HUES48 (cell line): ENCODE data around the gene GALNT9.
"Not testable (repeated sequence)": the region's sequence is repeated elsewhere in the genome, so short reads cannot be mapped to it uniquely, and the experiment has no call there.

ENCODE experiments used
- H3K27ac ChIP-seq: one replicate; pipeline ENCODE4 v1.7.0; 2013; ENCODE audit warnings: low read depth, low read length, inconsistent platforms
- H3K27me3 ChIP-seq: 2 replicates; pipeline ENCODE4 v1.6.1; 2013; ENCODE audit warnings: mild to moderate bottlenecking, low read length; ENCODE audit not compliant: control insufficient read depth, insufficient read depth
- H3K36me3 ChIP-seq: 2 replicates; pipeline ENCODE4 v1.6.1; 2013; ENCODE audit warnings: low read length; ENCODE audit not compliant: control insufficient read depth, insufficient read depth
- H3K4me1 ChIP-seq: 2 replicates; pipeline ENCODE4 v1.6.1; 2013; ENCODE audit warnings: mild to moderate bottlenecking, low read length; ENCODE audit not compliant: control insufficient read depth, insufficient read depth
- H3K4me3 ChIP-seq: 2 replicates; pipeline ENCODE4 v1.5.1; 2013; ENCODE audit warnings: mild to moderate bottlenecking, low read depth, low read length
- H3K9ac ChIP-seq: 2 replicates; pipeline ENCODE4 v1.6.1; 2013; ENCODE audit warnings: mild to moderate bottlenecking, low read depth, low read length, moderate library complexity
- H3K9me3 ChIP-seq: 2 replicates; pipeline ENCODE4 v1.6.1; 2013; ENCODE audit warnings: low read length; ENCODE audit not compliant: control insufficient read depth, insufficient read depth

The GALNT9 gene

DNA sequence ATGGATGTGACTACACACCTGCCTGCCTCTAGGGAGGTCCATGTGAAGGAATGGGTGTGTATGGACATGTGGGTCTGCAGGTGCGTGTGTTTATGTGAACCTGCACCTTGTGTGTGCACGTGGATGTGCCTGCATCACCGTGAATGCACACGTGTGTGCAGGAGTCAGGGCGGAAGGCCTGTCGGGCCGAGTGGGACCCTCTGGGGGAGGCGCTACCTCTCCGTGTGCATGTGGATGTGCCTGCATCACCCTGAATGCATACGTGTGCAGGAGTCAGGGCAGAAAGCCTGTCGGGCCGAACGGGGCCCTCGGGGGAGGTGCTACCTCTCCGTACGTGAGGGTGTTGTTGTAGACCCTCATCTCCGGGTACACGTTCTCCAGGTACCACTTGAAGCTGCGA, 128.6 kb downstream of the GALNT9 start:
- no peaks in the 10 kb centered on the region for H3K4me1 ChIP-seq
- H3K4me3 ChIP-seq: no peak overlapping the region
- H3K9ac ChIP-seq: no peak overlapping the region
- H3K27ac ChIP-seq: no peak overlapping the region
- H3K9me3 ChIP-seq: no peaks in the 10 kb centered on the region
- peaks cover 7% of the 10 kb centered on the region; the same call in 1 of the 2 replicates for H3K27me3 ChIP-seq
- no peaks in the 10 kb centered on the region for H3K36me3 ChIP-seq

DNA sequence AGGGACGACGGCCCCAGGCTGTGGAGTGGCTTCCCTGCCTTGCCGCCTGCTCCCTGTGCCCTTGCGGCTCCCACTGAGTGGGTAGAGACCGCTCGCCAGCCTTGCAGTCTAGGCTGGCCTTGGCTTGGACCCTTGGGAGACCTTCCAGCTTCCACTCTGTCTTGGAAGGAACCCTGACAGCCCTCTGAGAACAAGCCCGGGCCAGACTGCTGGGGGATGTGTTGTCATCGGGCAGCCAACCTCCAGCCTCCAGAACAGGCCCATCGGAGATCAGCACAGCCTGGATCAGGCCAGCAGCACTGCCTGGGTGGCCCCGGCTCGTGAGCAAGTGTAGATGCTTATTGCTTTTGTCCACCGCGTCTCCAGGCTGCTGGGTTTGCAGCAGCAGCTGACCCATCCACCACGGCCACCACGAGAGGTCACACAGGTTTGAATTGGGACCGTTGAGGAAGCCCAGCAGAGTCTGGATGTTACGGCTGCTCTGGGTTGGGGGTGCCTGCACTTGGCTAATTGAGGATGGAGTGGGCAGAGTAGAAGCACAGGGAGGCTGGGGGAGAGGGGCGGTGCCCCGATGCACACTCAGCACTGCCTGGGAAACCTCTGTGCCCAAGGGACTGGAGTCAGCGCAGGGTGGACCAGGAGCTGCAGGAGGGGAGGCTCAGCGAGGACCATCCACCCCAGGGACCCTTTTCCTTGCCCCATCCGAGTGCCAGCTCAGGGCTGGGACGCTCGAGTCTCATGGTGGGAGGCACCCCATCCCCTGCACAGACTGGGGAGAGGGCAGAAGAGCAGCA, 129.7 kb downstream of the GALNT9 start:
- Histone ChIP-seq H3K27me3 (no peaks in the 10 kb centered on the region; the same call in 1 of the 2 replicates), H3K9ac (no peak overlapping the region), H3K4me1 (no peaks in the 10 kb centered on the region), H3K9me3 (no peaks in the 10 kb centered on the region), H3K4me3 (no peak overlapping the region), H3K36me3 (no peaks in the 10 kb centered on the region), H3K27ac (no peak overlapping the region)

DNA sequence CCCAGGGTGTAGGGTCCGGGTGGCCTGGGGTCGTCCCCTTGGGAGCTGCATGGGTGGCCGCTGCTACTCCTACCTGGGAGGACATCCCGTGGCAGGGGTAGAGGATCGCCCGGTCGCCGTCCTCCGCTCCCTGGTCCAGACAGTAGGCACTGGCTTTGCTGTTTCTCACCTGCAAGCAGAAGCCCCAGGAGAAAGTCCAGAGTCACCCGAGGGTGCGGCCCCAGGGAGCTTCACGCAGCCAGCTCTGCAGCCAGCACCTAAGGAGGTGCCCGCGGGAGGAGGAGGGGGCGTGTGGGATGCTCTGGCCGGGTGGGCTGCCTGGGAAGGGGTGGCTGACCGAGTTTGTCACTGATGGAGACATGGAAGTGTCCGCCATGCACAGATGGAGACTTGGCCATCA, 130.3 kb downstream of the GALNT9 start:
- H3K36me3 ChIP-seq: no peaks in the 10 kb centered on the region
- no peaks in the 10 kb centered on the region; the same call in 1 of the 2 replicates for H3K27me3 ChIP-seq
- H3K27ac ChIP-seq: no peak overlapping the region
- 0 out of 2 replicates have a peak, but pooled peaks cover under 1% of the 10 kb centered on the region for H3K9me3 ChIP-seq
- H3K4me1 ChIP-seq: no peaks in the 10 kb centered on the region
- no peak overlapping the region for H3K4me3 ChIP-seq
- no peak overlapping the region for H3K9ac ChIP-seq

DNA sequence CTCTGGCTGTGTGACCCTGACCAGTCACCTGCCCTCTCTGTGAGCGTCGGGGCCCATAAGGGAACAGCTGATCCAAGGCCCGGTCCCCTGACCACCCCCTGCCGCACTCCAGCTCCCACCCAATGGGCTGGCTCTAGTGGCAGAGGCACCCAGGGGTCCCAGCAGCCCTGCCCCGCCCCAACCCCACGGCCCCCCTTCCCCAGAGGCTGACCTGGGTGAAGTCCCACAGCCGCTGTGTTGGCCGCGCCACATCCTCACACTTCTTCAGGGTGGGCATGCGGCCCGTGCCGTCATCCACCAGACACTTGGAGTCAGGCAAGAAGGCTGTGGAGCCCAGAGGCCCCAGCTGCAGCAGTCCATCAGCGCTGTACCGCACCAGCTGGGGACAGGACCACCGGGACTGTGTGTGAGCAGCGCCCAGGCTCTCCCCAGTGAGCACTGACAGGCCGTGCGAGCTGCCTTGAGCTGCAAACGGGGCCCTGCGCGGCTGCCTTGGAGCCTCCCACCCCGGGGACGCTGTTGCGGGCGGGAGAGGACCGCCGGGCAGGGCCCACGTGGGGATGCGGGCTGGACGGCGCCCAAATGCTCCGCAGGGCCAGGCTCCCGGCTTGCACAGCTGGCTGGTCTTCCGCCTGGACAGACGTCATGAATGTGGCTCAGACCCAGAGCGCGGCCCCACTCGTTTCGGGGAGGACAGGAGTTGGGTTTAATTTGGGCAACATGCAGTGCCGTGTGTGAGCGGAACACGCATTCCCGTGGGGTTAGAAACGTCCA, 131.6 kb downstream of the GALNT9 start:
- Histone ChIP-seq H3K27ac (no peak overlapping the region), H3K27me3 (peaks cover 10% of the 10 kb centered on the region), H3K9me3 (peaks cover 9% of the 10 kb centered on the region), H3K4me3 (no peak overlapping the region), H3K9ac (no peak overlapping the region), H3K36me3 (no peaks in the 10 kb centered on the region), H3K4me1 (no peaks in the 10 kb centered on the region)

DNA sequence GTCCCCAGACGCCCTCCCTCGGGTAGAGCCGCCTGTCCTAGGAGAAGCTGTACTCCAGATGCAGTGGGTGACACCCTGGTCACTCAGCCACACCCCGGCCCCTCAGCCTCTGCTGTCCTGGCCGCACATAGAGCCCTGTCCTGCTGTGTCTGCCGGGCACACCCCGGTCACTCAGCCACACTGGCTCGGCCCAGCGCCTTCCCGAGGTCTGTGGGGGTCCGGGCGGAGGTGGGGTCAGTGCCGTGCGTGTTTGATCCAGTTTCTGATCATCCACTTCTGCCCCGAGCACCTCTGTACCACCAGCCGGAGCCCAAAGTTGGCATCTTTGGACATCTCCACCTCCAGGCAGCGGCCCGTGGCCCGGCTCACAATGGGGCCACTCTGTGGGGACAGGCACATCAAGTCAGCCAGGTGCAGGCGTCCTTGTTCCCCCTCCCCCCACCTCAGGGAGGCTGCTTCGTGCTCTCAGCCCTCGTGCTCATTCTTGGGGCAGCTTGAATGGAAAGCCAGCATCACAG, 132.5 kb downstream of the GALNT9 start:
- no peak overlapping the region for H3K9ac ChIP-seq
- H3K9me3 ChIP-seq: peaks cover 9% of the 10 kb centered on the region
- peaks cover 17% of the 10 kb centered on the region for H3K27me3 ChIP-seq
- H3K4me3 ChIP-seq: no peak overlapping the region
- H3K27ac ChIP-seq: no peak overlapping the region
- H3K4me1 ChIP-seq: no peaks in the 10 kb centered on the region
- no peaks in the 10 kb centered on the region for H3K36me3 ChIP-seq

DNA sequence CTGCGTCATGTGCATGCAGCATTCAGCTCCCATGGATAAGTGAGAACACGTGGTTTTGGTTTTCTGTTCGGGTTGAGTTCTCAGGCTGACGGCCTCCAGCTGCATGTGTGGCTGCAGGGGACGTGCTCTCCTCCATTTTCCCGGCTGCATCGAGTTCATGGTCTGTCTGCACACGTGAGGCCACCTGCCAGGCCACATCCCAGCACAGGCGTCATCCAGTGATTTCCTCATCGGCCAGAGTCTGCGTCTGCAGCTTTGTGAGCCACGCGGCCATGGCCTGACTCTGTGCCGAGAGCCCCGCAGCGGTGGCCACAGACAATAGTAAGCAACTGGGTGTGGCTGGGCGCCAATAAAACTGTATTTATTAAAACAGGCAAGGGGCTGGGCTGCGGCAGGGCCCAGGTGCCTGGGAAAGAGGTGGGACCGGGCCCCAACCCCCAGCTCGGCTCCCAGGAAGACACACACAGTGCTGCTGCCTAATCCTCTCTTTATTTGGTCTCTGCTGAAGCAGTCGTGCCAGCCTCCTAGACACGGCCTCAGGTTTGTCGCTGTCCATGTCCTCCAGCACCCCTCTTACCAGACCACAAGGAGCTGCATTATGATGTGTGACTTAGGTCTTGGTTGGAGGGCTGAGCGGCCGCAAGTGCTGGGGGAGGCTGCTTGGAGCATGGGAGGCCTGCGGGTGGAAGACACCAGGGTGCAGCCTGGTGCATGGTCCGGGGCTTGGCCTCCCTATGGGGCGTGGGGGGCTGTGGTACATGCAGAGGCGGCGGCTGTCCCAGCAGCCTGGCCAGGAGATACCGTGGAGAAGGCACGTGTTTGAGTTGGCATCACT, 133.1 kb downstream of the GALNT9 start:
- no peaks in the 10 kb centered on the region for H3K4me1 ChIP-seq
- no peak overlapping the region for H3K4me3 ChIP-seq
- H3K9me3 ChIP-seq: peaks cover 9% of the 10 kb centered on the region
- no peak overlapping the region for H3K9ac ChIP-seq
- no peaks in the 10 kb centered on the region for H3K36me3 ChIP-seq
- no peak overlapping the region for H3K27ac ChIP-seq
- peaks cover 24% of the 10 kb centered on the region for H3K27me3 ChIP-seq

DNA sequence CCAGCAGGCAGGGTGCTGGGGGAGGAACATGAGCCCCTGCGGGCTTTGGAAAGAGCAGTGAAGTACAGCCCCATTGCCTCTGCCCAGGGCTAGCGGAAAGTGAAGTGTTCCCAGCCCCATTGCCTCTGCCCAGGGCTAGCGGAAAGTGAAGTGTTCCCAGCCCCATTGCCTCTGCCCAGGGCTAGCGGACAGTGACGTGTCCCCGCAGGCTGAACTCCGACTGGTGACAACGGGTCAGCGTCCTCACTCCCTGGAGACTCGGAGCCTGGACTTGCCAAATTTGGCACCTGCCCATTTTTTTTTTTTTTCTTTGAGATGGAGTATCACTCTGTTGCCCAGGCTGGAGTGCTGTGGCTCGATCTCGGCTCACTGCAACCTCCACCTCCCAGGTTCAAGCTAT, 134.1 kb downstream of the GALNT9 start:
- not testable (repeated sequence) for H3K4me1 ChIP-seq, H3K36me3 ChIP-seq, H3K9ac ChIP-seq, H3K4me3 ChIP-seq, H3K9me3 ChIP-seq, H3K27ac ChIP-seq
- peaks cover 34% of the 10 kb centered on the region for H3K27me3 ChIP-seq

DNA sequence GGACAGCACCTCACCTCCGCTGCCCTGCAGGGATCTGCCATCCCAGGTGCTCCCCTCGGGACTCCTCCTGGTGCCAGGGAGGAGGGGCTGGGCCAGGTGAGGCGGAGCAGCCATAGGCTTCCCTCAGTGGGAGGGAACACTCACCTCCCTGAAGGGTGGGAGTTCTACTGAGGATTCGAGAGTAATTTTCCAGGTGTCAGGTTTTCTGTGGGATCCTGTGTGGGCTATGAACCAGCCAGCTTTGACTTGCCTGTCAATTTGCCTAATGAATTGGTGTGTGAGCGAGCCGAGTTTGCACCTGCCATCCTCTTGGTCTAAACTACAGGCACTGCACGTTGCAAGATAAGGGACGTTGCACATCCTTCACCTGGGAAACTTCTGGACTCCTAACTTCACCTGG, 134.8 kb downstream of the GALNT9 start:
- H3K4me3 ChIP-seq: no peak overlapping the region
- H3K36me3 ChIP-seq: no peaks in the 10 kb centered on the region
- peaks cover 9% of the 10 kb centered on the region for H3K9me3 ChIP-seq
- no peaks in the 10 kb centered on the region for H3K4me1 ChIP-seq
- no peak overlapping the region for H3K9ac ChIP-seq
- peaks cover 40% of the 10 kb centered on the region for H3K27me3 ChIP-seq
- H3K27ac ChIP-seq: no peak overlapping the region

DNA sequence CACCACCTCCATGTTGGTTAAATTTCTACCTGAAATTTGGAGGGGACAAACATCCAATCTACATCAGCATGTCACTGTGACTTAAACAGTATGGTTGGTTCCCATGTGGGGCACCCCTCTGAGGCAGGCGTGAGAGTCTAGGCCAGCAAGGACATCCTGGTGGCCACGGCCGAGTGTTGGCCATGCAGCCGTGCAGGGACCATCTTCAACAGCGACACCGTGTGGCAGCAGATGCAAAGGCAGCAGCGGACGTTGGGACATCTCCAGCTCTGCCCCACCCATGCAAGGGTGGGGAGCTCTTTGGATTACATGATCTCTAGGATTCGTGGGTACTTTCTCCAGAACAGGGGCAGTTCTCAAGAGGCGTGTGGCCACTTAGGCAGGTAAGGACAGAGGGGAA, 135.3 kb downstream of the GALNT9 start:
- peaks cover 9% of the 10 kb centered on the region for H3K9me3 ChIP-seq
- H3K36me3 ChIP-seq: no peaks in the 10 kb centered on the region
- H3K9ac ChIP-seq: no peak overlapping the region
- H3K4me1 ChIP-seq: no peaks in the 10 kb centered on the region
- peaks cover 44% of the 10 kb centered on the region for H3K27me3 ChIP-seq
- H3K27ac ChIP-seq: no peak overlapping the region
- no peak overlapping the region for H3K4me3 ChIP-seq

DNA sequence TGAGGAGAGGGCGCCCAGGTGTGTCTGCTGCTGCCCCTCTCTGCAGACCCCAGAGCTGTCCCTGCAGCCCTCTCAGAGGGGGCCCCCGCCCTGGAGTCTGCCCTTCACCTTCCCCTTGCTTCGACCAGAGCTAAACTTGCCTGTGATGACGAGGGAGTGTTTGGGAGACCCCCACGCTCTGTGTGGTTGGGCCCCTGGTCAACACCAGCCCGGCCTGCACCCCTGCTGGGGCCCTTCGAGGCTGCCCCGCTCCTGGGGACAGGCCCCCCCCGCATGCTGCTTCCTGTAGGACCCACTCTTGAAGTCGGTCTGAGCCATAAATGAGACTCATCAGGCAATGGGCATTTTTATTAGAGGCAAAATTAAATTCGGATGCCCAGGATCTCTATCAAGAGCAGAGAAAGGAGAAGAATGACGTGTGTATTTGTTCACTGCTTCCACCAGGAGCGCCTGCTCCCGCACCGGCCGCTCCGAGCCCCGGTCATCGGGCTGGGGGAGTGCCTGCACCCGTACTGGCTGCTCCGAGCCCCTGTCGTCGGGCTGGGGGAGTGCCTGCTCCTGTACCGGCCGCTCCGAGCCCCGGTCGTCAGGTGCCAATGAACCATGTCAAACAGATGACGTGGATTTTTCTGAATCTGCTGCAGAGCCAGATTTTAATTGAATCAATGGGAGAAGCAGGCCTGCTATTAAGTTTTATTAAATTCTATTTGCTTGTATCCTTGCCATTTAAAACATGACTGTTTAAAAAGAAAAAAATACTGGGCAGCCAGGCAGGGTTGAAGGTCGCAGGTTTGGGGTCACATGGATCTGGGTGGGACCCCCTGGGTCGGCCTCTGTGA, 137.5 kb downstream of the GALNT9 start:
- H3K9me3 ChIP-seq: peaks cover 9% of the 10 kb centered on the region
- H3K4me1 ChIP-seq: no peaks in the 10 kb centered on the region
- no peaks in the 10 kb centered on the region for H3K36me3 ChIP-seq
- H3K4me3 ChIP-seq: no peak overlapping the region
- H3K27me3 ChIP-seq: peaks cover 63% of the 10 kb centered on the region
- no peak overlapping the region for H3K9ac ChIP-seq
- H3K27ac ChIP-seq: no peak overlapping the region
